HepG2 (cell line): ENCODE measurements around the gene STK38L. TPM values are rescaled to one million over a fixed set of nuclear protein-coding genes. Genes with fewer than 3 reads are reported as not detected.

ENCODE experiments used
- ELF4 ChIP-seq: sonication (generic); formaldehyde crosslinking; IDR thresholded peaks from 2 replicates; pipeline ENCODE4 v1.5.0; 2020; ENCODE audit warnings: missing genetic modification reagents, mild to moderate bottlenecking, moderate library complexity, borderline replicate concordance
- MBD4 ChIP-seq: IDR thresholded peaks from 2 replicates; pipeline ENCODE4 v1.6.1; 2012; ENCODE audit warnings: low read length, inconsistent platforms, borderline replicate concordance
- MTA3 ChIP-seq: sonication (generic); formaldehyde crosslinking; IDR thresholded peaks from 2 replicates; pipeline ENCODE4 v1.4.0; 2020; ENCODE audit warnings: missing genetic modification reagents
- PHF5A ChIP-seq: IDR thresholded peaks from one replicate; pipeline ENCODE4 v1.6.1; 2018; ENCODE audit warnings: low read depth, missing genetic modification reagents; ENCODE audit not compliant: unreplicated experiment
- RAD21 ChIP-seq: fragments of 450-650 bp; formaldehyde crosslinking; IDR thresholded peaks from 2 replicates; pipeline ENCODE4 v1.5.0; 2020; ENCODE audit warnings: mild to moderate bottlenecking
- RBAK ChIP-seq: sonication (generic); formaldehyde crosslinking; IDR thresholded peaks from 2 replicates; pipeline ENCODE4 v1.5.1; 2020; ENCODE audit warnings: mild to moderate bottlenecking, missing genetic modification reagents
- TAF1 ChIP-seq: sonication (generic); formaldehyde crosslinking; IDR thresholded peaks from 2 replicates; pipeline ENCODE4 v1.4.0; 2020; ENCODE audit warnings: missing genetic modification reagents
- TGIF2 ChIP-seq: IDR thresholded peaks from 2 replicates; pipeline ENCODE4 v1.6.1; 2016; ENCODE audit warnings: control low read depth, missing compliant biosample characterization
- ZNF296 ChIP-seq: sonication (generic); formaldehyde crosslinking; conservative IDR thresholded peaks from 2 replicates; pipeline ENCODE4 v1.5.0; 2020; ENCODE audit warnings: mild to moderate bottlenecking, missing genetic modification reagents
- ZNF549 ChIP-seq: sonication (generic); formaldehyde crosslinking; IDR thresholded peaks from 2 replicates; pipeline ENCODE4 v1.5.0; 2020; ENCODE audit warnings: missing genetic modification reagents
- ZNF564 ChIP-seq: sonication (generic); formaldehyde crosslinking; IDR thresholded peaks from 2 replicates; pipeline ENCODE4 v1.8.1; 2023; ENCODE audit warnings: mild to moderate bottlenecking, missing genetic modification reagents
- ZNF616 ChIP-seq: sonication (generic); formaldehyde crosslinking; IDR thresholded peaks from 2 replicates; pipeline ENCODE4 v1.5.0; 2020; ENCODE audit warnings: low read depth, mild to moderate bottlenecking, missing genetic modification reagents
- ZNF746 ChIP-seq: sonication (generic); formaldehyde crosslinking; IDR thresholded peaks from 2 replicates; pipeline ENCODE4 v1.8.0; 2022; ENCODE audit warnings: mild to moderate bottlenecking, missing genetic modification reagents
- ZNF788 ChIP-seq: sonication (generic); formaldehyde crosslinking; IDR thresholded peaks from 2 replicates; pipeline ENCODE4 v1.5.0; 2020; ENCODE audit warnings: mild to moderate bottlenecking, missing genetic modification reagents, borderline replicate concordance
- polyA plus RNA-seq, 8 experiments: library from polyadenylated mRNA; depleted of rRNA in 3 of 8; stranded (reverse) in 7 of 8; unstranded in 1 of 8; fragments of >200 nt; fragmentation: Illumina TruSeq in 4 of 8; extraction: Trizol in 4 of 8; gene quantifications; 2 replicates each; pipeline versions ENCODE4 v1.2.1 to v1.2.3, GENCODE V29; 2011 to 2016; ENCODE audit warnings: low read depth in 4 of 8, missing spikeins in 1 of 8, mixed read lengths in 1 of 8; ENCODE audit not compliant: insufficient read depth in 1 of 8
- total RNA-seq, 5 experiments: library from RNA; depleted of rRNA; stranded (reverse); fragments of >200 nt; fragmentation: Illumina TruSeq; extraction: Trizol; gene quantifications; 2 replicates each; pipeline ENCODE4 v1.2.3, GENCODE V29; 2016; ENCODE audit warnings: low read depth in 1 of 5
- TF ChIP-seq, protein P1 (sequence below): IDR thresholded peaks from 2 replicates; pipeline ENCODE4 v1.6.1; 2016; ENCODE audit warnings: mild to moderate bottlenecking, missing biosample characterization, missing genetic modification reagents
- TF ChIP-seq, protein P2 (sequence below): sonication (generic); formaldehyde crosslinking; IDR thresholded peaks from 2 replicates; pipeline ENCODE4 v1.5.0; 2020; ENCODE audit warnings: mild to moderate bottlenecking, missing genetic modification reagents
- TF ChIP-seq, protein P3 (sequence below): sonication (generic); formaldehyde crosslinking; IDR thresholded peaks from 2 replicates; pipeline ENCODE4 v1.9.0; 2021; ENCODE audit warnings: missing genetic modification reagents, borderline replicate concordance
- TF ChIP-seq, protein P4 (sequence below): IDR thresholded peaks from 2 replicates; pipeline ENCODE4 v1.6.1; 2016; ENCODE audit warnings: low read depth, borderline replicate concordance
- TF ChIP-seq, protein P5 (sequence below): IDR thresholded peaks from 2 replicates; pipeline ENCODE4 v1.6.1; 2012; ENCODE audit warnings: low read length, improper control_type of control experiment

The STK38L gene
- total and polyA plus RNA-seq, 2 of the 13 experiments (the other 11 are each of a cell fraction or from before 2014, with no cell fraction given), result 6.1 to 26.4 TPM

DNA sequence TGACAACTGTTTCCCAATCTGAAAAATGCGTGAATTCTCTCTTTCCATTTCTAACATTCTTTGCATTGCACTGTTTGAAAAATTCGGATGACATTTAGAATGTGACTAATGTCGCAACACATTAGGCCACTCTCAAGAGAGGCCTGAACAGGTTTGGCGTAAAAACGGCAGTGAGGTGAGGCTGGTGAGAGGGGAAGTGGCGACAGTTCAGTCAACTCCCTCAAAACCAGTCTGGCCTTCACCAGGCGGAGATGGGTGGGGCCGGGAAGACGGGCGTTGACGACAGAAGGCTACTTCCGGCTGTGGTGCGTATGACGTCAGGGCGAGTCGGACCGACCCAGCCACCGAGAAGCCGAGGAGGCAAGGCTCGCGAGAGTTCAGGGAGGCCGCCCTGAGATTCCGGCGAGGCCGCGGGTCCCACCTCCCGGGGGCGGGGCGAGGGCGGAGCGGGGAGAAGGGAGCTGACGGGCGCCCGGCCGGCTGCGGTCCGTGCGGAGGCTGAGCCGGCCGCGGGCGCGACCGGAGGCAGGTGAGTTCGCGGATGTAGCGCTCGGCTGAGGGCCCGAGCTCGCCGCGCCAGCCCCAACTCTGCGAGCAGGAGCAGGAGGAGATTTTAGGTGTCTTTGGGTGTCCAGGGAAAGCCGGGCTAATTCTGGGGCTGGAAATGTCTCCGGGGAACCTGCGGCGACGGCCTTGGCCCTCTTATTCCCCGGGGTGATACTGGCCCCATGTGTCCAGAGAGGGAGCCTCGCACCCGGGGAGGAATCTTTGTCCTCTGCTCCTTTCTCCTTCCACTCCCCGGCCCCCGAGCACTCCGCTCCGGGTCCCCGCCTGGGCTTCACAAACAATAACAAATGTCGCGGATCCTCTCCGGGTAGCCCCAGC is at the start of gene STK38L (continued):
- peak; percentile 44; the same call in 1 of the 2 replicates for TF ChIP-seq ZNF296 (CRISPR knock-in tag)
- TF ChIP-seq ZNF746 (CRISPR knock-in tag), result 0 out of 2 replicates have a peak, but pooled peaks have one; percentile 52
- TF ChIP-seq TAF1 (CRISPR knock-in tag), result peak; percentile 71
- TF ChIP-seq ZNF564 (CRISPR knock-in tag), result no peak
- TF ChIP-seq, protein P1, sequence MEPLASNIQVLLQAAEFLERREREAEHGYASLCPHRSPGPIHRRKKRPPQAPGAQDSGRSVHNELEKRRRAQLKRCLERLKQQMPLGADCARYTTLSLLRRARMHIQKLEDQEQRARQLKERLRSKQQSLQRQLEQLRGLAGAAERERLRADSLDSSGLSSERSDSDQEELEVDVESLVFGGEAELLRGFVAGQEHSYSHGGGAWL, result no peak
- TF ChIP-seq, protein P2, sequence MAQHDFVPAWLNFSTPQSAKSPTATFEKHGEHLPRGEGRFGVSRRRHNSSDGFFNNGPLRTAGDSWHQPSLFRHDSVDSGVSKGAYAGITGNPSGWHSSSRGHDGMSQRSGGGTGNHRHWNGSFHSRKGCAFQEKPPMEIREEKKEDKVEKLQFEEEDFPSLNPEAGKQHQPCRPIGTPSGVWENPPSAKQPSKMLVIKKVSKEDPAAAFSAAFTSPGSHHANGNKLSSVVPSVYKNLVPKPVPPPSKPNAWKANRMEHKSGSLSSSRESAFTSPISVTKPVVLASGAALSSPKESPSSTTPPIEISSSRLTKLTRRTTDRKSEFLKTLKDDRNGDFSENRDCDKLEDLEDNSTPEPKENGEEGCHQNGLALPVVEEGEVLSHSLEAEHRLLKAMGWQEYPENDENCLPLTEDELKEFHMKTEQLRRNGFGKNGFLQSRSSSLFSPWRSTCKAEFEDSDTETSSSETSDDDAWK (CRISPR knock-in tag), result no peak
- peak; percentile 50; the same call in 1 of the 2 replicates for TF ChIP-seq ZNF616 (CRISPR knock-in tag)
- no peak for TF ChIP-seq ZNF549 (CRISPR knock-in tag)
- TF ChIP-seq ZNF788 (CRISPR knock-in tag), result peak; percentile 83; the same call in 1 of the 2 replicates
- TF ChIP-seq RBAK, result no peak
- TF ChIP-seq, protein P3, sequence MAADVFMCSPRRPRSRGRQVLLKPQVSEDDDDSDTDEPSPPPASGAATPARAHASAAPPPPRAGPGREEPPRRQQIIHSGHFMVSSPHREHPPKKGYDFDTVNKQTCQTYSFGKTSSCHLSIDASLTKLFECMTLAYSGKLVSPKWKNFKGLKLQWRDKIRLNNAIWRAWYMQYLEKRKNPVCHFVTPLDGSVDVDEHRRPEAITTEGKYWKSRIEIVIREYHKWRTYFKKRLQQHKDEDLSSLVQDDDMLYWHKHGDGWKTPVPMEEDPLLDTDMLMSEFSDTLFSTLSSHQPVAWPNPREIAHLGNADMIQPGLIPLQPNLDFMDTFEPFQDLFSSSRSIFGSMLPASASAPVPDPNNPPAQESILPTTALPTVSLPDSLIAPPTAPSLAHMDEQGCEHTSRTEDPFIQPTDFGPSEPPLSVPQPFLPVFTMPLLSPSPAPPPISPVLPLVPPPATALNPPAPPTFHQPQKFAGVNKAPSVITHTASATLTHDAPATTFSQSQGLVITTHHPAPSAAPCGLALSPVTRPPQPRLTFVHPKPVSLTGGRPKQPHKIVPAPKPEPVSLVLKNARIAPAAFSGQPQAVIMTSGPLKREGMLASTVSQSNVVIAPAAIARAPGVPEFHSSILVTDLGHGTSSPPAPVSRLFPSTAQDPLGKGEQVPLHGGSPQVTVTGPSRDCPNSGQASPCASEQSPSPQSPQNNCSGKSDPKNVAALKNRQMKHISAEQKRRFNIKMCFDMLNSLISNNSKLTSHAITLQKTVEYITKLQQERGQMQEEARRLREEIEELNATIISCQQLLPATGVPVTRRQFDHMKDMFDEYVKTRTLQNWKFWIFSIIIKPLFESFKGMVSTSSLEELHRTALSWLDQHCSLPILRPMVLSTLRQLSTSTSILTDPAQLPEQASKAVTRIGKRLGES (CRISPR knock-in tag), result no peak
- peak; percentile 0; the same call in 1 of the 2 replicates for TF ChIP-seq TGIF2 (CRISPR knock-in tag)
- no peak; the same call in 1 of the 2 replicates for TF ChIP-seq ELF4 (CRISPR knock-in tag)
- TF ChIP-seq, protein P4, sequence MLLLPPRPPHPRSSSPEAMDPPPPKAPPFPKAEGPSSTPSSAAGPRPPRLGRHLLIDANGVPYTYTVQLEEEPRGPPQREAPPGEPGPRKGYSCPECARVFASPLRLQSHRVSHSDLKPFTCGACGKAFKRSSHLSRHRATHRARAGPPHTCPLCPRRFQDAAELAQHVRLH (CRISPR knock-in tag), result peak; percentile 57; the same call in 1 of the 2 replicates
- no peak for TF ChIP-seq MTA3 (CRISPR knock-in tag)
- peak; percentile 39 for TF ChIP-seq PHF5A (CRISPR knock-in tag)
- no peak for TF ChIP-seq MBD4
- TF ChIP-seq RAD21, result peak; percentile 78
- TF ChIP-seq, protein P5, sequence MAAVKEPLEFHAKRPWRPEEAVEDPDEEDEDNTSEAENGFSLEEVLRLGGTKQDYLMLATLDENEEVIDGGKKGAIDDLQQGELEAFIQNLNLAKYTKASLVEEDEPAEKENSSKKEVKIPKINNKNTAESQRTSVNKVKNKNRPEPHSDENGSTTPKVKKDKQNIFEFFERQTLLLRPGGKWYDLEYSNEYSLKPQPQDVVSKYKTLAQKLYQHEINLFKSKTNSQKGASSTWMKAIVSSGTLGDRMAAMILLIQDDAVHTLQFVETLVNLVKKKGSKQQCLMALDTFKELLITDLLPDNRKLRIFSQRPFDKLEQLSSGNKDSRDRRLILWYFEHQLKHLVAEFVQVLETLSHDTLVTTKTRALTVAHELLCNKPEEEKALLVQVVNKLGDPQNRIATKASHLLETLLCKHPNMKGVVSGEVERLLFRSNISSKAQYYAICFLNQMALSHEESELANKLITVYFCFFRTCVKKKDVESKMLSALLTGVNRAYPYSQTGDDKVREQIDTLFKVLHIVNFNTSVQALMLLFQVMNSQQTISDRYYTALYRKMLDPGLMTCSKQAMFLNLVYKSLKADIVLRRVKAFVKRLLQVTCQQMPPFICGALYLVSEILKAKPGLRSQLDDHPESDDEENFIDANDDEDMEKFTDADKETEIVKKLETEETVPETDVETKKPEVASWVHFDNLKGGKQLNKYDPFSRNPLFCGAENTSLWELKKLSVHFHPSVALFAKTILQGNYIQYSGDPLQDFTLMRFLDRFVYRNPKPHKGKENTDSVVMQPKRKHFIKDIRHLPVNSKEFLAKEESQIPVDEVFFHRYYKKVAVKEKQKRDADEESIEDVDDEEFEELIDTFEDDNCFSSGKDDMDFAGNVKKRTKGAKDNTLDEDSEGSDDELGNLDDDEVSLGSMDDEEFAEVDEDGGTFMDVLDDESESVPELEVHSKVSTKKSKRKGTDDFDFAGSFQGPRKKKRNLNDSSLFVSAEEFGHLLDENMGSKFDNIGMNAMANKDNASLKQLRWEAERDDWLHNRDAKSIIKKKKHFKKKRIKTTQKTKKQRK, result no peak
